Cerebellar cortex (tissue), 1 donor: ENCODE results near the gene C1orf116.

Experiments used
- DNase-seq: peaks from one replicate; pipeline ENCODE4 v3.0.0-alpha.2; 2015; ENCODE audit warnings: low spot score

Gene C1orf116

DNA sequence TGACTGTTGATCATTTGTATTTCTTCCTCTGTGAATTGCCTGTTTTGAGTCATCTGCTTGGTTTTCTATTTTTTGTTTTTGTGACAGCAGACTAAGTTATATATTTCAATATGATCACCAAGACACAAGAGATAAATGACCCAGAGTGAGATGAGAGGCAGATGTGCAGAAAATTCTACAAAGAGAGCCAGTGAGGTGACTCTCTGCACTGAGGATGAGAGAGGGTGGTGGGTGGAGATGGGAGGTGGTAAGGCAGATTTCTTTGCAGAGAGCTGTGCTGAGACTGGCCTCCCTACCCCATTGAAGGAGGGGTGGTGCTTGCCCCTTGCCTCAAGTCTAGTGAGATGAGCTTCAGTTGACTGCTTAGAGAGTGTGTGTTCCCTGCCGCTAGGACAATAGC lies 44.7 kb downstream of the C1orf116 start:
- DNase-seq: no peak

DNA sequence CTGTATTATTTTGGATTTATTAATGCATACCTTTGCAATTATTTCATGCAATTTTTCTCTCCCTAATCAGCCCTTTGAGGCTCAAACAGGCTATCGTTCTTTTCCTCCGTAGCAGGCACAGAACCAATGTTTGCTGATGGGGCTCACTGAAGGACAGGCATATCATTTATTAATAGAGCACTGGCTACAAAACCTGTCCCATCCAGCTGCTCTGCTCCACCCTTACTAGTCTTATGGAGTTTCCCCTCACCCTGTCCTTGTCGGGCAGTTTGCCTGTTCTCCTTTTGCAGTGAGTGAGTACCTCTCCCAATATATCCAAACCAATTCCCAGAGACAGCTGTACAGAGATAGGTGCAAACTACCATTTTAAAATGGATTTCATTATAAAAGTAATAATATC lies 45.7 kb downstream of the C1orf116 start:
- DNase-seq: no peak

DNA sequence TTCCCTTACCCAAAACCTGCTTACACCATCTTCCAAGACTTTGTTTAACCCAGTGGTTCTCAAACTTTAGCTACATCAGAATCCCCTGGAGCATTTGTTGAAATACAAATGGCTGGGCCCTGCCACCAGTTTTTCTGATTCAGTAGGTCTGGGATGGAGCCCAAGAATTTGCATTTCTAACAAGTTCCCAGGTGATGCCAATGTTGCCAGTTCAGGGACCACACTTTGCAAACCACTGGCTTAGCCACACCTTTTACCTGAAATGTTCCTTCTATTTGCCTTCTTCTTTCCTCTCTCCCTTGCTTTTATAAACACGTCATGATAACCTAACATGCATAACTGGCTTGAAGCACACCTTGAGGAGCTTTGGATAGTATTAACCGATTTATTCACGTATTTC lies 46.2 kb downstream of the C1orf116 start:
- no peak for DNase-seq

DNA sequence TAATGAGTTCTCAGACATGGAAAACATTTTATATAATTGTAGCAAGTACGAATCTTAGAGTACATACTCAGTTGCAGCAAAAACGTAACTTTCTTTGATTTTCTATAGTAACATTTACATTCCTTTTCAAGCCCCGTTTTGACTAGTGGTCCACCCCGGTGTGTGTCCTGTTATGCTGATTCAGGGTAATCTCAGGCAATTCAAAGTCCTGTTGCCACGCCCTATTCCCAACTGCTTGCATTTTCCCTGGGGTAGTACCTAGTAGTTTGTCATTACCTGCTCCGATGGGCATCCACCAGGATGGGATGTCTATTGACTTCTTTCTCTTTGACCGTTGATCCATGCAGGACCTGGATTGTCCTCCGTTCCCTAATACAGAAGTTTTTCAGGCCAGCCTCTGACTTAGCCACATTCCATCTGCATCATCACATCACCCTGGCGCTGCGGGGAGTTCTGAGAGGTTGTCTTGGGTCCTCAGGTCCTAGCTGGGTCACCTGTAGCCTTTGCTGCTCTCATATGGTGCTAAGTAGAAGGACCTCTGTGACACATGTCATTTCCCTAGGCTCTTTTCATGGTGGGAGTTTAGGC lies 47.3 kb downstream of the C1orf116 start:
- no peak for DNase-seq

DNA sequence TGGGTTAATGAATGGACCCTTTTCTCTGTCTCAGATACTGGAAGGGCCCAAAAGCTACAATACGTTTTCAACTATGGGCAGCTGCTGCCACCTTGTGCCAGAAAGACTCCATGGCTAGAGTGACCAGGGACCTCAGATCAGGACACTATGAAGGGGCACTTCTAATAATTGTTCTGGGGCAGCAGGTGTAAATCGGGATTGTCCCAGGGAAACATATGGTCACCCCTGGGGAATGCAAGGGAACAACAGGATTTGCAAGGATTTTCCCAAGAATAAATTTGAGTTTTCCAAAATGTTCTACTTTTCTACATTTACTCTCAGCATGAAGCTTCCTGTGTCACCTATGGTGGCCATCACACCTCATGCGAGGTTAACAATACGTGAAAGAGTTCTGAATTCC lies 50.3 kb downstream of the C1orf116 start:
- peak; percentile 60 for DNase-seq

DNA sequence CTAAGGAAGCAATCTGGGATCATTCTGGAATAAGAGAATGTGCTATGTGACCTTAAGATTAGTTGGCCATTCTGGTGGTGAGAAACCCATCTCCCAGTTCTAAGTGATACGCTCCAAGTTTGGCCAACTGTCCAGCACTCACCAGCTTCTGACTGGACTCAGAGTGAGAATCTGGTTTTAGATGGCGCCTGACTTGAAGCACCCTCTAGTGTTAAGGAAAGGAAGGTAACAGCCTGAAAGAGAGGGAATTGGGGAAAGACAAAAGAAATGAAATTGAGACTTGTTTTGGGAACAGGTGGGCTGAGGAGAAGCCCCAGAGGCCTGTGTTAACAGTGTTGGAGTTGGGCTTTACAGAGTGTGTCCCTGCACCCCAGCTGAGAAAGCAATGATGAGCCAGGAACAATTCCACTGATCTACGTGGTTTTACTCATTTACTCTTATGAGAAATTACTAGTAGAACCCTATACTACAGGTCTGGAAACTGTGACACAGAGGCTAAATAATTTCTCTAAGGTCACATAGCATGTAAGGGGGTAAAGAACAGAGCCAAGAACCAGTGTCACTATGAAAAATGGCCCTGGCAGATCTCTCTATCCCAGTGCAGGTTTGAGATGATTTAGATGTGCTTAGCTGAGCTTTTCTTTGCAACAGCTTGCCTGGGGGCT lies 53.0 kb downstream of the C1orf116 start:
- peak; percentile 13 for DNase-seq

DNA sequence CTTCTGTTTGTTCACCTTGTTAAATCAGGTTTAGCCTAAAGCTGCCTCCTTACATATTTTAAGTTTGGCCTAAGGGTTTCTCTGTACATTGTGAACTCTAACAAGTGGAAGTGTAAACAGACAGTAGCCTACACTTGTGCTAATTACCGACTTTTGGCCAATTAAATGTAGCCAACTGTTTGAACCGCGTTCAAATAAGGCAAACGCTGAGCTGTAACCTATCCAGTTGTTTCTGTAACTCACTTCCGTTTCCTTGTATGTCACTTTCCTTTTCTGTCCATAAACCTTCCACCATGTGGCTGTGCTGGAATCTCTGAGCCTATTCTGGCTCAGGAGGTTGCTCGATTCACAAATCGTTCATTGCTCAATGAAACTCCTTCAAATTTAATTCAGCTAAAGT lies 54.3 kb downstream of the C1orf116 start:
- no peak for DNase-seq

DNA sequence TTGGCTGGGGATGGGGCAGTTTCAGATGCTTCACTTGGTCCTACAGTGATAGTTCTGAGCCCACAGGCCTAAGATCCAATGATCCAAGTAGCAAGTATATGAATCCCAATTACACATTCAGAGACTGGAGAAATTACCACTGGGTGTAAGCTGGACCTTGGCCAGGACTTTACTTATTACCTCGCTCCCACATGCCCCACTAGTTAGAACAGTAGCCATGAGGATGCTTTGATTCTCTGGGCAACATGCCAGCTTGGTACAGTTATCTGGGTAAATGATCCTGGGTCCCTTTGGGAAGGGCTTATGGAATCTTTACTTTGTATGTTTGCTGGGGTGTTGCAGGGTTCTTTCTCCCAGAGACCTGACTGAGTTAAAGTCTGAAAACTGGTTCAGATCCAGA lies 57.2 kb downstream of the C1orf116 start:
- DNase-seq: no peak

DNA sequence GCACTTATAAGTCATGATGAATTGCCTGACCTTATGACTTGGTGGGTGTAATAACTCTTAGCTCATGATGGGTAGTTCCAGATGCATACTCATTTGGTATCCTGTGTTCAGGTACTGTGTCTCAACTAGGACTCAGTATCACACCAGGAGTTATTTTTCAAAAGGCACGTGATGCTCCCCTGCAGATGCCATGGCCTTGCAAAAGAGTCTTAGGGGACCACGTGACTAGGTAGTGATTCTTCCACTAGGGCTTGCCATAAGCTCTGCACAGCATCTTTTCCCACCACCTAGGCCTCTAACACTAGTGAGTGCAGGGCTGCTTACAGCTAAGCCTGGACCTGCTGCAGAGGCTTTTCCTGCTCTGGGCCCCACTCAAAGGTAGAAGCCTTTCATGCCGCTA lies 58.4 kb downstream of the C1orf116 start:
- DNase-seq: no peak

DNA sequence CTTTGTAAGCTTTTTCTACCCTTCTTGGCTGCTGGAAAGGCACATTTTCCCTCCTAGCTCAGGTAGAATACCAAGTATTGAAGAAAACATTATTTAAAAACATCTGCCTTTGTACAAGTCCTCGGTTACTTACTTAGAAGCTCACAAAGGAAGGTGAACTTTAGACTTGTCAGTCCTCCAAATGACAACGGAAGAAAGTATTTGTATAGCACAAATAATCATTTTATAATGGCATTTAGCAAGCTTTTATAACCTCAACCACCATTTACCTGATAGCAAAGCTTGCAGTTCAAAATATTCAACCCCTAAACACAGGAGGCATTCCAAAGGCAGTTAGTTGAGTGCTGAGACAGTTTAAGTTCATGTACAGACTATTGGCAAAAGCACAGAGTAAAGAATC lies 59.8 kb downstream of the C1orf116 start:
- no peak for DNase-seq

DNA sequence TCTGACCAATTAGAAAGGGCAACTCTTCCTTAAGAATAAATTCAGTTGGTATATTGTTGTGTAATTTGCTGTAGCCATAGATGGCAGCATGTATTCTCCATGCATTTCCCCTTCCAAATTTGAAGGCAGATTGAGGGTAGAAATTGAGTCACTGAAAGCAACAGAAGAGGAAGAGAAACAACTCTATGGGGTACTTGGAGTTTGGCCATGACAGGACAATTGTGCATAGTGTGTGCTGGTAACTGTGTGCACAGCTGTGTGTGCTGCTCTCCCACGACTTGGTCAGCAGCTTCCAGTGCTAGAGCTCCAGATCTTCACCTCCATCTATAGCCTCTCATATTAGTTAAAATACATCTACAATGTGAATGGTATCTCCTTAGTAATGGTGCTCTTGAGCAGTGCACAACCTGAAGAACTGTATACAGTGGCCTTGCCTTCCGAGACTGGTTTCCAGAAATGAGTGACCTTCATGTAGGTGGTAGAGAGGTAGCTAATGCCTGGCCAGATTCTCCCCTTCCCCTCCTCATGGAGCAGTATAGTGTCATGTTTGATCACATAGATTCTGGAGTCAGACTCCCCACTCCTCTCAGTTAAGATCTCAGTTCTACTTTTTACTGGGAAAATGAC lies 61.4 kb downstream of the C1orf116 start:
- no peak for DNase-seq

DNA sequence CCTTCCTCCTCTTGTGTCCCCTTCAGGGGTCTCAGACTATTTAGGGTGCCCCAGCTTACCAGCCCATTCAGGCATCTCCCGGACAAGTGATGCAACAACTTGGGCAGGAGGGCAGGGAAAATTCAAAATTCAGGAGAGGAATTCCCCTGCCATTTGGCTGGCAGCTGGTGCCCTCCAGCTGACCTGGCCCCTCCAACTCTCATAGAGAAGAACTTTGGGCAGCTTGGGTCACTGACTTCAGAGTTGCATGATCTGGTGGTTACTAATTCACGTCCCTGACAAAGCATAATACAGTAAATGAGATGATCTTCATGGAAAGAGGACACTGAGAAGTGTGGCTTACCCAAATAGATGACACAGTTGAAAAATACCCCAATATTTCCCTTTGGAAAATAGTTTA lies 62.1 kb downstream of the C1orf116 start, which contains the start of gene FCAMR:
Gene FCAMR (minus strand): TSS at position 15 of the 400 bp plus-strand sequence. CDS start 335 bp downstream, outside the sequence.
- DNase-seq: no peak

DNA sequence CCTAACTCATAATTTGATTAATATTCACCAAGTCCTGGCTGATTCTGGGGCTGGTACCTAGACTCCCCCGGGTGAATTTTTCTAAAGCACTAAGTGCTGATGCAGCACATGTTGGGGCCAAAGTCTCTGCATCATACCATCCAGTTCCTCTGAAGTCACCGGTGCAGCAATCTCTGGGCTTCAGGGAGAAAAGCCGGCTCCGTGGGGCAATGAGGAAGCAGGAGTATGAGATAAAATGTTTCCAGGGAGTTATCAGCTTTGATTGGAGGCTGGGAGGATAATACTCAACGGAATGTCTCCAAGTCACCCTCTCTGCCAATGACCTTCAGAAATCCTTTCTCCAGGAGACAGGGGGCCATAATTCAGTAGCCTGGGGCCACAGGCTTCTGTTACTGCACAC lies 63.5 kb downstream of the C1orf116 start:
- no peak for DNase-seq
